NCI-H146 treated with DMSO at 0.1 percent for 48 hours (cell line): ENCODE results near the gene DHRS3.

ENCODE experiments used
- DNase-seq: peaks from one replicate; lab custom pipeline; 2025; ENCODE audit not compliant: unreplicated experiment; lab: John Stamatoyannopoulos, UW

DHRS3 gene

DNA sequence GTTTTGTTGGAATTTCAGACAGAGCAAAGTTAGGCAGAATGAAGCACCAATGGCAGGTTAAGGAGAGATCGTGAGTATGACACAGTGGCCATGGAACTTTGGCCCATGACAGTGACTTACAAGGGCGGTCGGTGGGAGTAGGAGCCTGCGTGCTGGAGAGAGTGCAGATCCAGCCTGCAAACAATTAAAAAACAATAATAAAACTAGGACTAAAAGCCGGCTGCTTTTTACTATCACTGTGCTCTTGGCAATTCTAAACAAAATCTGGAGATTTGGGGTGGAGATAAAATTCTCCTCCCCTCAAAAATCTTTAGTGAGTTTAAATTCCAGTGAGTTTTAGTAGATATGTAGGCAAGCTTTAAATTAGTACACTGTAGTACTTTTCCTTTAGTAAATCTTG, 96.9 kb downstream of the DHRS3 start:
- DNase-seq, result no peak

DNA sequence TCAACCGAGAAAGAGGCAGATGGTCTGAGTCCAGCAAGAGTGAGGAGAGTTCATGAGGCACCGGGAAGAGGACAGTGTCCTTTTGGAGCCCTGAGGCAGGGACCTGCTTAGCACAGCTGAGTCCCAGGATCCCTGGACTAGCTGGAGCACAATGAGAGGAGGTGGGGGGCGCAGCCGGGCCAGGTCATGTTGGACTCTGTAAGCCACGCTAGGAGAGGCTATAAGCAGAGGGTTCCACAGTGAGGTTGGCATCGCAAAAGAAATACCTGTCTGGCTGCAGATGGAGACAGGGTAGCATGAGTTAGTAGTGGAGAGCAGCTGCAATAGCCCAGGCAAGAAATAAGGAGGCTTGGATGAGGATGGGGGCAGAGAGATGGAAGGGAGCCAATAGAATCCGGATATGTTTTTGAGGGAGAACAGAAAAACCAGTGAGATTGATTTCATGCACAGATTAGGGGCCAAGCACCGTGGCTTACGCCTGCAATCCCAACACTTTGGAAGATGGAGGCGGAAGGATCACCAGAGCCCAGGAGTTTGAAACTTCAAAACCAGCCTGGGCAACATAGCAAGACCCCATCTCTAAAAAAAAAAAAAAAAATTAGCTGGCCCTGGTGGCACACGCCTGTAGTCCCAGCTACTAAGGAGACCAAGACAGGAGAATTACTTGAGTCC, 98.2 kb downstream of the DHRS3 start:
- no peak for DNase-seq

GRCh38 chr1:12518931-12519692, 98.9 kb downstream of the DHRS3 start:
- DNase-seq, result no peak
